ENCODE results near the gene VGLL4.

The VGLL4 gene

GRCh38 chr3:11546657-11547302 lies 96.9 kb downstream of the VGLL4 start:
- no peak for DNase-seq

DNA sequence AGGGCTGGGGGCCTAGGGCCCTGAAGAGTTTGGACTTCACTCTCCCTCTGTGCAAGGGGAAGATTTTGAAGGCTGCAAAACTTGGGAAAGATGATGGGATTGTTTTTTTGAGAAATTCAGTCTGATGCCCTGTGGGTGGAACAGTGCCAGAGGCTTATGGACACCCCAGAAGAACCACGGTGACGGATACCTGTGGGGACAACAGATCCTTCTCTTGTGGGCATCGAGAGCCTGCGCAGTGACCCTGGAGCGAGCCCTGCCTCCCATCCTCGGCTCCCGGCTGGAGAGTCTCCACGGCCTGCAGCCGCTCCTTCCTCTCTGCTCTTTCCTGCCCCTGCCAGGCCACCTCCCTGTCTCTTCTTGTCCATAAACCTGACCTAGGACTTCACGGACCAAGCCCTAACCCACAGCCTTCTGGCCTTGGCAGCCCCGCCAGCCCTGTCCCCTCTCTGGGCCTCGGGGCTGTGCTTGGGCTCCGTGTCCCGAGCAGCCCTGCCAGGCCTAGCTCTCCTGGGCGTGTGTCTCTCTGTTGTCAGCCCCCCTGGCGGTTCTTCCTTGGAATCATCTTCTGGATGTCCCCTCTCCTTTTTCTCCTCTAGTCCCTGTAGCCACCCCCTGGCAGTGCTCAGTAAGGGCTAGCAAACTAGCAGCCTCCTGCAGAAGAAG lies 98.4 kb downstream of the VGLL4 start:
- DNase-seq: no peak

- no peak for DNase-seq
Measured at GRCh38 chr3:11544412-11545181, 99.1 kb downstream of the VGLL4 start.

- DNase-seq: no peak
Measured at GRCh38 chr3:11543948-11544387, 99.7 kb downstream of the VGLL4 start.

DNA sequence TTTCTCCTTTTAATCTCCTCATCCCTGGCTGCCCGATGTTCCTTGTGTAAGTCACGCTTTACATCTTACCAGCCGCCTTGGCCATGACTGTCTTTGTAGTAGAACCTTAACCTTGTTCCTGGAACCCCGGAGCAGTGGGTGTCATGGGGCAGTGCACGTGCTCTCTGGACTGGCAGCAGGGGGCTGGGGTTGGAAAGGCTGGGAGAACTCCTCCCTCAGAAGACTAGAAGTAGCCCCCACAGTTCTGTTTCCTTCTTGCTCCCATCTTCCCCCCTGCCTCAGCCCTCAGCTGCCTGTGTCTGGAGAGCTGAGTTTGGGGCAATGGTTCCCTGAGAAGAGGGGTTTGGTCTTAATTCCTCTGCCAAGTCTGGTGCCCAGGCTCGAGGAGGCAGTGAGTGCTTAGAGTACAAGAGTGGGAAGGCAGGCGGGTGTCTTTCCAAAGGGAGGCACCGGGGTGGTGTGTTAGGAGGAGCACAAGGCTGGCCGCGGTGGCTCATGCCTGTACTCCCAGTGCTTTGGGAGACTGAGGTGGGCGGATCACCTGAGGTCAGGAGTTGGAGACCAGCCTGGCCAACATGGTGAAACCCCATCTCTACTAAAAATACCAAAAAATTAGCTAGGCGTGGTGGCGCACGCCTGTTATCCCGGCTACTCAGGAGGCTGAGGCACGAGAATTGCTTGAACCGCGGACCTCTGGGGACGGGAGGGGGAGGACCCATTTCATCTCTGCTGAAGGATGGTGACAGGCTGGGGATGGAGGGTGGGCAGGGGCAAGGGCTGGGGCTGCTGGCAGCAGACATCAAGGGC lies 100.4 kb downstream of the VGLL4 start:
- no peak for DNase-seq

DNA sequence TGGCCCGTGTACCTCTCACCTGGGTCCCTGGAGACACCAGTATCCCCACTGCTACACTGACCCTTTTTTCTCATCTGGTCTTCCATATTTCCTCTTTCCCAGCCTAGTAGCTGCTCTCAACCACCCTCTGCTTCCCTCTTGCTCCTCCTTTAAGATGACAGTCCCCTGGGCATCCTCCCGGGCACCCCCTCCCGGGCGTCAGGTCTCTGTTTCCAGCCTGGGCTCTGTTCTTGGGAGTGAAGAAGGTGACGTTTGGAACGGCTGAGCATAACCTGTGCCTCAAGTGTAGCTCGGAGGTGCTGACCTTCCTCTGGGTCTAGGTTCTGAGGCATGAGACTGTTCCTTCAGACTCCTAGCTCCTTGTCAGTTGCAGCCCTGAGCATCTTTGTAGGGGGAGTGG lies 101.2 kb downstream of the VGLL4 start:
- DNase-seq: no peak

- no peak for DNase-seq
Measured at GRCh38 chr3:11541321-11542303, 102.1 kb downstream of the VGLL4 start.

- DNase-seq: no peak
Measured at GRCh38 chr3:11539677-11540076, 104.0 kb downstream of the VGLL4 start.

- DNase-seq: no peak
Measured at GRCh38 chr3:11539218-11539617, 104.5 kb downstream of the VGLL4 start.

DNA sequence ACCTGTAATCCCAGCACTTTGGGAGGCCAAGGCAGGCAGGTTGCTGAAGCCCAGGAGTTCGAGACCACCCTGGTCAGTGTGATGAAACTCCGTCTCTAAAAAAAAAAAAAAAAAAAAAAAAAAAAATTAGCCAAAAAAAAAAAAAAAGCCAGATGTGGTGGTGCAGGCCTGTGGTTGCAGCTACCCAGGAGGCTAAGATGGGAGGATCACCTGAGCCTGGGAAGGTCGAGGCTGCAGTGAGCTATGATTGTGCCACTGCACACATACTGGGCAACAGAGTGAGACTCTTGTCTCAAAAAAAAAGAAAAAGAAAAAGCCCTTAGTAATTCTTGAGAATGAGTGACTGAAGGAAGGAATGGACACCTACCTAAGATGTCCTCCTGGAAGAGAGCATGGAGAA lies 105.1 kb downstream of the VGLL4 start:
- no peak for DNase-seq

- no peak for DNase-seq
Measured at GRCh38 chr3:11536936-11537612, 106.6 kb downstream of the VGLL4 start.

GRCh38 chr3:11536132-11536935 lies 107.4 kb downstream of the VGLL4 start:
- no peak for DNase-seq

DNA sequence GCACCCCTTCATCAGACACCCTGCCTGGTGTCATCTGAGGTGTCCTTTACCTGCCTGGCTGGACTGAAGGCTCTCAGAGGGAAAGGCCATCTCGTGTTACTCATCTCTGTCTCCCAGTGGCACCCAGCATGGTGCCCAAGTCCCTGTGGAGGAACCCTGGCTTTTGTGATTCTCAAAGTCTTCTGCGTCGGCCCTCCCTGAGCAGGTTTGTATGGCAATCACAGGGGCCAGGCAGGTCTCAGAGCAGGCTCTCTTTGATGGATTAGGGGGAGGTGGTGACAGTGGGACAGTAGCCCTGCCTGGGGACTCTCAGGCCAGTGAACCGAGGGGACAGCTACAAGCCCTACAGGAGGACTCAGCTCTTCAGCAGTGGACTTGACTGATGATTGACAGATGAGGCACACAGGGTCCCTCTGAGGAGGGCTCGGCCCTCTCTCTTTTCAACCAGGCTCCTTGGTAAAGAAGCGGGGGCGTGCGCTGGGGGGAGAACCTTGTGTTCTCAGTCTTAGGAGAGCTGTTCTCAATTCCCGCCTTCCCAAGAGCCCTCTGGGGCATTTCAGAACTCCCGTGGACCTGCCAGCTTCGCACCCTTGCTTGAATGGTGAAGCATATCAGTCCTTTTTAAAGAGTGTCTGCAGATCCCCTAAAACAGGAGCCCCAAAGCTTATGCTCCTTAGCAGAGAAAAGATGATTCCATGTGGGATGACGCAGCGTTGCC lies 108.3 kb downstream of the VGLL4 start:
- DNase-seq: no peak

DNA sequence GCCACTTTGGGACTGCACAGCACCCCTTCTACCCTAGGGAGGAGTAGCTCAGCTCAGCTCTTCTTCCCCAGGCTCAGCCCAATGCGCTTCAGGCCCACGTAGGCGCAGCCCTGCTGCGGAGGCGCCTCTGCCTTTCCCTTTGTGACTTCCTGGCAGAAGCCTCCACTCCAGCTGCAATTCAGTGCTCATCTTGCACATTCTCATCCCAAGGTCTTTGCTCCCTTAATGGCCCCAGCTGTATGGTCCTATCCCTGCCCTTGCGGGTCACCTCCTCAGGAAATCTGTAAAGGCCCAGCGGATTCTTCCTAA lies 109.0 kb downstream of the VGLL4 start:
- DNase-seq: no peak

DNA sequence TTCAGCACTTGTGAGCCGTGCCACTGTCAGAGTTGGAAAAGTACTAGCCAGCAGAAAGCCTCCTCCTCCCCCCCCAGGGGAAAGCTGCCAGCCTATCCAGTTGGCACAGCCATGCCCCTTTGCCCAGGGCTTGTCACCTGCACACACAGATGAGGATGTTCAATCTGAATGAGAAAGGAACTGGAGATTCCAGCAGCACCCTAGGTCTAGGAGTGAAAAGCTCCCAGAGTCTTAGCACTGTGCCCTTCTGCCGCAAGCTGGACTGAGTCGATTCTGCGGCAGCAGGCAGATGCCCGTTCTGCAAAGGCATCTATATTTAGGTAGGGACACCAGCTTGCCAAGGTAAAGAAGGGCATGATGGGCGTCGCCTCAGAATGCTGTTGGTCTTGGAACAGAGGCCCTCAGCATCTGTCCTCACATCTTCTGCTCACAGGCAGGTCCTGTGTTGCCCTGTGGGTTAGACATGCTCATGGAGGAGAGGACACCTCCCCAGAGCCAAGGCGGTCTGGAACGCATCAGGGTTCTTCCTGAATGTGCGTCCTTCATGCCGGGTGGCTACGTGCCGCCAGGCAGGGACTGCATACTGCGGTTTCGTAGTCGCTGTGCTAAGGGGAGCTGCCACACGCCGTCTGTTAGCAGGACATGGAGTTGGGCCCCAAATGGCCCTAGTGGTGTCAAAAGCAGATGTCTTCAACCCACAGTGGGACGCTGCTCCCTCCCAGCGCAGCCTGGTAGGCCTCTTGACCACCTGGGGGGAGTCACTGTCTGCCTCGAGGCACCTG lies 109.5 kb downstream of the VGLL4 start:
- peak; percentile 84 for DNase-seq

- DNase-seq: peak; percentile 66
Measured at GRCh38 chr3:11532931-11533391, 110.8 kb downstream of the VGLL4 start.

- DNase-seq: peak; percentile 99
Measured at GRCh38 chr3:11530153-11530721, 113.5 kb downstream of the VGLL4 start.

DNA sequence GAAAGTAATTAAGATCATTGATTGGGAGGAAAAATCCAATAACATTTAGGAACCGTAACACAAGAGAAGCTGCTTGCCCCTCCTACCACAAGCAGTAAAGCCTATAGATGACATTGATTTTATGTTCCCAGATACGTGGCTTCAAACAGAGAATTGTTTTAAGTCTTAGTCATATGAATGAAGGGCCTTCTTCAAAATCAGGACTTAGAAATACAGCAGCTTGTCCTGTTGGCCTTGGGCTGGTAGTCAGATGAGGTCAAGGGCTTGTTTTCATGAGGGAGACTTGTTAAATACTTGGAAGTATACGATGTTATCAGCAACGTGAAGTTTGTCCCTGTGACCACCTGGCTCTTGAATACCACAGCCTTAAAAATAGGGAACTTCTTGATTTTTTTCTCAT lies 114.4 kb downstream of the VGLL4 start:
- peak; percentile 40 for DNase-seq

Data from fibroblast of skin of scalp (primary cell).